NCI-H2196 treated with DMSO at 0.1 percent for 48 hours (cell line): ENCODE measurements around the gene ARRDC4.

Experiments
- DNase-seq: peaks from one replicate; lab custom pipeline; 2025; ENCODE audit not compliant: unreplicated experiment; lab: John Stamatoyannopoulos, UW

The ARRDC4 gene

DNA sequence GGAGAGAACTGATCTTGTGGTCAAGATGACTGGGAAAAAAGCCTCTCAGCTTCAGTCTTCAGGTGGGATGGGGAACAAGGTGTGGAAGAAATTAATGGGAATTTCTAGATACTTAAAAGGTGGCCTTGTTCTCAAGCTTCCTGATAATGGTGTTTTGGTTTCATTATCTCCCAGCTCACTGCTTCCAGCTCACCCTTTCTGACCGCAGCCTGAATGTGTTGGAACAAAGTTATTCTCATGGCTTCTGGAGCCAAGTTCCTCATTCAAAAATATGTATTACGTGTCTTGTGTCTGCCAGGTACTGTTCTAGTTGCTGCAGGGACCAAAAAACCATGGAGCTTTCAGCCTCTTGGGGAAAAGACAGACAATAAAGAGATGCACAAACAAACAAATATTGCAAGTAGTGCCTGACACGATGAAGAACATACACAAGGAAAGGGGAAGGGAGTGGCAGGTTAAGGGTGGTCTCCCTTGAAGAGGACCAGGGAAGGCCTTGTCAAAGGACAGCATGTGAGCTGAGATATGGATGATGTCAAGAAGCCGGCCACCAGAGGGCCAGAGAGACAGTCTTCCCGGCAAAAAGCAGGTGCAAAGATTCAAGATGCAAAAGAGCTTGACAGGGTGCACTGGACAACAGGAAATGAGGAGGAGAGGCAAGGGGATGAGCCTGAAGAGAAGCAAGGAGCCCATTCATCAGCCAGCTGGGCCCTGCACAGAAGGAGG is 35.5 kb downstream of the ARRDC4 start:
- no peak for DNase-seq

DNA sequence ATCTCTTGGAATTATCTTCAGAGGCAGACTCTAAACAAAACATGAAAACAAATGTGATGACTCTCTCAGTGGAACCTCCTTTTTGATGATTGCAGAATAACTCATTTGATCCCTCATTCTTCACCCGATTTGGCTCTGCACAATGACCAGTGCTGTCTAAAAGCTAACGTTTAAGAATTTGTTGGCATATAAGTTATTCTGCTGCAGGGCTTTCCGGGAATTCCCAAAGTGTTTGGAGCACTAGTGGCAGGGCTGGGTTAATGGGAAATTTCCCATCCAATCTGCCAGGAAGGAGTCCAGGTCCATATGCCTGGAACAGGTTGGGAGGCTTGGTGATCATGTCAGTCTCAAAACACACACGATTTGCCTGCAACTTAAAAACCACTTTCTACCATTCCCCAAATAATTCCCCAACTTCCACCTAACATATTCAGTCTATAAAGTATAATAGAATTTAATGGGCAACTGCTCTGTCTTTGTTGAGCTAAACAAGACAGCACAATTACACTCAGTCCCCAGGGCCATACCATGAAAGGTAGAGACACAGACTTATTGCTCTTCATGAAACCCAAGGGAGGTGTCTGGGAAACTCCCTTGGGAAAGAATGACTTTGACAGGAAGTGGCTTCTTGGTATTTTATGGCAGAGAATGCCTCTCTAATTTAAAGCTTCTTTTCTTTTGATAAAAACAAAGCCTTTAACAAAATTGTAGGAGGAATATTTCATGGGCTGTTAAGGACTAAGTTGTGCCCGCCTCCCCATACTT is 38.0 kb downstream of the ARRDC4 start:
- no peak for DNase-seq

DNA sequence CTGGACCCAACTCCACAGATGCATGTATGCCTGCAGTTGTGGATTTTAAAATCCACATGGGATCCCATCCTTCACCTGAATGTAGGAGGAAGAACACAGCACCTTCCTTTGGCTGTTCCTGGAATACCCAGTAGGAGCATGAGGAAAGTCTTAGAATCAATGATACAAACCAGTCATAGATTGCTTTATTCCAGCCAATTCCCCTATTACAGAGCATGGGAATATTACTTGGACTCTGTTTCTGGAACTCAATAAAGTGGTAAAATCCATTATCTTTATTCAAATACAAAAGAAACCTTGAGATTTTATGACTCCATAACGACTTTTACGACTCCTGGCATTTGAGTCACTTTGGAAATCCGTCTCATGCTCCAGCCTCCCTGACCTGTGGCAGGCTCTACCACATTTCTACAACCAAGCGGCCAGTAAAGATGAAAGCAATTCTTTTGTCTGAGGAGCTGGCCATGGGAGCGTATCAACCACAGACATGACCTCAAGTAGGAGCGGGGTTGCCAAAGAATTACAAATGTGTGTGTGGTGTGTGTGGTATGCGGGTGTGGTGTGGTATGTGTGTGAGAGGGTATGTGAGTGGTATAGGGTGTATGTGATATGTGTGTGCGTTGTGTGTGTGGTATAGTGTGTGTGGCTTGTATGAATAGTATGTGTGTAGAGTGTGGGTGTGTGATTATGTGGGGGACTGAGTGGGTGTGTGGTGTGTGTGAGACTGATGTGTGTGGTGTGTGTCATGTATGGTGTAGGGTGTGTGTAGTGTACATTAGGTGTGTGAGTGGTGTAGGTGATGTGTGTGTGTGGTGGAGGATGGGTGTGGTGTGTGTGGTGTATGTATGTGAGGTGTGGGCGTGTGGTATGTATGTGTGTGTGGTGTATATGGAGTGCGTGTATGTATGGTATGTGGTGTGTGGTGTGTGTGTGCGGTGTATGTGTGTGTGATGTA is 40.0 kb downstream of the ARRDC4 start:
- DNase-seq: no peak

DNA sequence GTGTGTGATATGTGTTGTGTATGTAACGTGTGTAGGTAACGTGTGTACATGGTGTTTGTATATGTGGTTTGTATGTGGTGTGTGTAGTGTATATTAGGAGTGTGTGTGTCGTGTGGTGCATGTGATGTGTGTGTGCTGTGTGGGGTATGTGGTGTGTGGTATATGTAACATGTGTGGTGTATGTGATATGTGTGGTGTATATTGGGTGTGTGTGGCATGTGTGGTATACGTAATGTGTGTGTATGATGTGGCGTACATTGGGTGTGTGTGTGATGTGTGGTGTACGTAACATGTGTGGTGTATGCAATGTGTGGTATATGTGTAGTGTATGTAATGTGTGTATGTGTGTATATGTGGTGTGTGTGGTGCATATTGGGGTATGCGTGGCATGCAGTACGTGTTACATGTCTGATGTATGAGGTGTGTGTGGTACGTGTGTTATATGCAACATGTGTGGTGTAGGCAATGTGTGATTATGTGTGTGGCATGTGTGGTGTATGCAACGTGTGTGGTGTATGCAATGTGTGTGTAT is 41.2 kb downstream of the ARRDC4 start:
- no peak for DNase-seq

DNA sequence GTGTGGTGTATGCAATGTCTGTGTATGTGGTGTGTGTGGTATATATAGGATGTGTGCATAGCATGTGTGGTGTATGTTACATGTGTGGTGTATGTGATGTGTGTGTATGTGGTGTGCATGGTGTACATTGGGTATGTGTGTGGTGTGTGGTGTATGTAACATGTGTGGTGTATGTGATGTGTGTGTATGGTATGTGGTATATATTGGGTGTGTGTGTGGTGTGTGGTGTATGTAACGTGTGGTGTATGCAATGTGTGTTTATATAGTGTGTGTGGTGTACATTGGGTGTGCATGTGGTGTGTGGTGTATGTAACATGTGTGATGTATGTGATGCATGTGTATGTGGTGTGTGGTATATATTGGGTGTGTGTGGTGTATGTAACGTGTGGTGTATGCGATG is 41.9 kb downstream of the ARRDC4 start:
- DNase-seq: no peak

DNA sequence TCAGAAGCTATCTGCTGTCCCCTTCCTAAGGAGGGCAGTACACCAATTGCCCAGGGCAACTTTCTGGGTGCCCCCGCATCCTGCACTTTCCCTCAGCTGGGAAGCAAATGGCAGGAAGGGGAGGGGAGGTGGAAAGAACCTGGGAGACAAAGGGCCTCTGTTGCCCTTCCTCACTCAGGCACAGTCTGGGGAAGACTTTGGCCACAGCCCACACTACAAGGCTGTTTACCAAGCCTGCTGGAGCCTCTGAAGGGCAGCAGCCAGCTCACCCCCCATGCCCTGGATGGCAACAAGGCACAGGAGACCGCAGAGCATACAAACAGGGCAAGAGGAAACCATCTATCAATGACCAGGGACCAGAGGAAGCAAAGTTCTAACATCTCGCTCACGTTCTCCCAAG is 42.4 kb downstream of the ARRDC4 start:
- DNase-seq: no peak

DNA sequence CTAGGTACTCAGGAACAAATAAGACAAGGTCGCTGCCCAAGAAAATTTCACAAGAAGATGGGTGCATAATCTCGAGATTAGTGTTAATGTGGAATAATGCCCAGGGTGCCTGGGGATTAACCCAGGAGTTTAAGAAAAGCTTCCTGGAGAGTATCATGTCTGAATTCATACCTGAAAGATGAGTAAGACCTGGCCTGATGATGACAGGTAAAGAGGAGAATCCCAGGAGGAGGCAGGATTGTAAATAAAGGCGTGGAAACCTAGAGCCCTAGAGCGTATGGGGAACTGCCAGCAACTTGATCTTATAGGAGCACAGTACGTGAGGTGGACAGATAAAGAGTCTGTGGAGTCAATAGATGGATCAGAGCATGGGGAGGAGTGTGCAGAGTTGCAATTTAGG is 43.0 kb downstream of the ARRDC4 start:
- DNase-seq: no peak

DNA sequence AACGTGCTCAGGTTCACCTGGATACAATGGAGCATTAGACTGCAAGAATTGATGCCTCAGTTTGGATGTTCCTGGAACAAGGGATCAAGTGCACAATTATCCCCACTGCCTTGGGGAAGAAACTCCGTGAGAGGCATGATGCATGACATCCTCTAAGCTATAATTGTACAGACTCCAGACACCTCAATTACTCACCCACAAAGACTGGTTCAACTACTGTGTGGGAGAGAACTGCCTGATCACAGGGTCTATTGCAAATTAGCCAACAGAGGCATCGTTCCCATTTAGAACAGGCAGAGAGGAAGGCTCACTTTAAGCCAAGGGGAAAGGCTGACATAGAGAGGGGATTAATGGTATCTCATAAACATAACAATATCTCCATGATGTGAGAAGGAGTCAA is 43.5 kb downstream of the ARRDC4 start:
- no peak for DNase-seq

DNA sequence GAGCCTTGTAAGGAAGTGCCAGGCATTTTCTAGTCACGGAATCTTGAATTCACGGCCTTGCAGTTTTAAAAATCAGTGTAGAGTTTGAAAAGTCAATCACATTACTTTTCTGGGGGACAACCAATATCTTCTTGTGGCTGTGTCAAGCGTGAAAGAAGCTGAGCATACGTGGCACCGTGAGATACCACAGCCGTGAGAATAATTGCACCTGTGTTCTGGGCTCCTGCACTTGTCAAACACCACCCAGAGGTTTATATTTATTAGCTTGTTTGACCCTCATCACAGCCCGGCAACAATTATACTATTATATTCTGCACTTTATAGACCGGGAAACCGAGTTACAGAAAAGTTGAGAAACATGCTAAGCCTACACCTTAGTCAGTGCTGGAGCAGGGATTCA is 45.2 kb downstream of the ARRDC4 start:
- no peak for DNase-seq

DNA sequence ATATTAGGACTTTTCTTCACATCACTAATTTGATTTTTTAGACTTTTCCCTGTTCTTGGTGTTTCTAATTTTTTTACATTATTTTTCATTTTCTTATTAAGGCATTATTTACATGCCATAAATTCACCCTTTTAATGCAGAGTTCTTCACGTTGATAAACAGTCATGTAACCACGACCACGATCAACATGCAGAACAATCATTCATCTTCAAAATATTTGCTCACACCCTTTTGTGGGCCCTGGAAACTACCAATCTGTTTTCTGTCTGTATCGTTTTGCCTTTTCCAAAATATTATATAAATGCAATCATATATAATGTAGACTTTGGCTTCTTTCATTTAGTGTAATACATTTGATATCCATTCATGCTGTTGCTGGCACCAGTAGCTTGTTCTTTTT is 48.7 kb downstream of the ARRDC4 start:
- no peak for DNase-seq

DNA sequence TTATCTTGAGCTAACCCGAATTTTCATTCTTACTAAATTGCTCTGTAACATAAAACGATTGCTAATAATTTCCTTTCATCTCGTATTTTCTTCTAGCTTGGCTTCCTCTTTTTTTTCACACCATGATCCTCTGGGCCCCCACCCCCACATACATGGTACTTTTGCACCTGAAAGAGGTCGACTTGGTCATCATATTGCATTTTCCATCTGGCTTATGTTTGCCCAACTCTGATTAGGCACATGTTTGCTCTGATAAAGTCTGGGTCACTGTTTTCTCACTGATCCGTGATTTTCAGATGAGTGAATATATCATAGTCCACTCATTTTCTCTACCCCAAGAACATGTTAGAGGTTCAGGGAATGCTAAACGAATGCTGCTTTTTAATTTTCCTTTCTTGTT is 49.5 kb downstream of the ARRDC4 start:
- DNase-seq: no peak

DNA sequence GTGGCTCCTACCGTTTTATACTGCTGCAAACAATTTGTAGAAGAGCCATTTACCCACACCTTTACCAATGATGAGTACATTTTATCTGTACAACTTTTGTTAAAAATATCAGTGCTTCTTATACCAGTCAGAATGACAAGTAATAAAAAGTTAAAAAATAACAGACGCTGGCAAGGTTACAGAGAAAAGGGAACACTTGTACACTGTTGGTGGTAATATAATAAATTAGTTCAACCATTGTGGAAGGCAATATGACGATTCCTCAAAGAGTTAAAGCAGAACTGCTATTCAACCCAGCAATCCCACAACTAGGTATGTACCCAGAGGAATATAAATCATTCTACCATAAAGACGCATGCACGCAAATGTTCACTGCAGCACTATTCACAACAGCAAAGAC is 51.9 kb downstream of the ARRDC4 start:
- no peak for DNase-seq

DNA sequence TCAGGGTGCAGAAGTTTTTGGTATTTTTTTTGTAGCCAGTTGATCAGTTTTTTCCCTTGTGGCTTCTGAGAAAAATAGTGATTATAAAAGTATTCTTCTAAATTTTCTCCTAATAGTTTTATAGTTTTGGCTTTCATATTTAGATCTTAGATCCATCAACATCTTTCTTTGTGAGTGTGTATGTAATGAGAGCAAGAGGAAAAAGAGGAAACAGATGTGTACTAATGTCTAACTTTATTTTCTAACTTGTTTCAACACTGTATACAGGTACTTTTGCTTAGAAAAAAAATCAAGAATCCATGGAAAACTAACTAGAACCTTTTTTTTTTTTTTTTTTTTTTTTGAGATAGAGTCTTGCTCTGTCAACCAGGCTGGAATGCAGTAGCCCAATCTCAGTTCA is 53.1 kb downstream of the ARRDC4 start:
- DNase-seq: no peak

DNA sequence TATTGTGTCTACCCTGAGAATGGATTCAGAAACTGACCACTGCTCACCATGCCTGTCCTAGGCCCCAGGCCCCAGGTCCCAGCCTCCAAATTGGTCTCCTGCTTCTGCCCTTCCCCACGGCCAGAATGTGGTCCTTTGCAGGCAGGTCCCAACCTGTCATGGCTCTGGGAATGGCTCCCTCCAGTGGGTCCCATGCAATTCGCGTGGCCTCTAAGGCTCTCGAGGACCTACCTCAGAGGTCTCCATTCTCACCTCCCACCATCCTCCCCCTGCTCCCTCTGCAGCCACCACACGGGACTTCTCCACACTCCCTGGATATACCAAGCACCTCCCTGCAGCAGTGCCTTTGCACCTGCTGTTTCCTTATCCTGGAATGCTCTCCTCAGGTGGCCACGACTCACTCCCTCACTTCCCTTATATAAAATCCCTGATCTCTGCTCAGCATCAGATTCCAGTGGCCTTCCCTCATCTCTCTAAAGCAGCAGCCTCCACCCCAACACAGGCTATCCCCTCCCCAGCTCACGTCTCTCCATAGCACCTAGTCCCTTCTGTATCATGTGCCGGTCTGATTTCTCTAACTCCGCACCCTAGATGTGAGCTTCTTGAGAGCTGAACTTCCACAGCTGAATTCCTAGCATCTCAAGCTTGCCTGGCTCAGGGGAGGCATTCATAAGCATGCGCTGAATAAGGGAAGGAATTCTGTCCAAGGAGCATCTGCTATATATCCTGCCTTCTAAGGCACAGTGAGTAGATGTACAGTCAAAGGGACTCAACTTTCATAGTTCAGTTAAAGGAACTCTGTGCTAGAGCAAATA is 56.9 kb downstream of the ARRDC4 start:
- DNase-seq: no peak

DNA sequence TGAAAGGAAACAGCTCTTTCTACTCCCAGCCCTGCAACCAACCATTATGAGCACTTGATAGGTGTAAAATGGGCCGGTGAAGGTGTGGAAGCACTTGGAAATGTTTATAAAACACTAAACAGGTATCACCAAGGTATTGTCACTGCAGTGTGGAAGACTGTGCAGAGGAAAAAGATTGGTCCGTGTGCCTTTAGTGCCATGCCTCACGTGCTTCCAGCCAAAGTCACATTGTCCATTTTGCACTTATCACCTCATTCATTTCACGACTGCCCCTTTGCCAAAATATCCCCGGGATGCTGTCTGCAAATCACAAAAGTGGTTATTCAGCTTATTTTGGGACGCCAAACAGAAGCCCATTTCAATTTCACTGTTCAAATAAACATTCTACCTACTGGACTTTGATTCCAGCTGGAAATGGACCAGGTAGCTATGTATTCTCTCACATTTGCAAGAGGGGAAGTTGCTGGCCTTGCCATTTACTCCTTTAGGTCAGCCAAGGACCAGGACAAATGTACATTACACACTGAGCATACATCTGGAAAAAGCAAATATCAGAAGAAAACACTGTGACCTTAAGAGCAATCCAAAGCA is 58.4 kb downstream of the ARRDC4 start:
- DNase-seq: no peak
